Retinal pigment epithelial cell (primary cell): ENCODE data around the gene ITPRID1.

ENCODE experiments used
- DNase-seq: peaks from one replicate; pipeline ENCODE4 v3.0.0-alpha.2; 2010; ENCODE audit warnings: low read depth
- H3K4me3 ChIP-seq: 2 replicates; pipeline ENCODE4 v1.5.1; 2011; ENCODE audit warnings: mild to moderate bottlenecking, low read length, control low read depth, moderate library complexity
- CTCF ChIP-seq: conservative IDR thresholded peaks from 2 replicates; pipeline ENCODE4 v1.5.1; 2011; ENCODE audit warnings: low read depth, low read length, control low read depth, inconsistent platforms

ITPRID1 gene

GRCh38 chr7:31648288-31648687 lies 134.4 kb downstream of the ITPRID1 start:
- H3K4me3 ChIP-seq: no peak overlapping the region
- DNase-seq: no peak
- peak; percentile 46 for TF ChIP-seq CTCF

- no peak for DNase-seq
- no peak for TF ChIP-seq CTCF
- no peak overlapping the region for H3K4me3 ChIP-seq
Observed at GRCh38 chr7:31648880-31649279, 135.0 kb downstream of the ITPRID1 start.

- TF ChIP-seq CTCF: no peak
- no peak overlapping the region for H3K4me3 ChIP-seq
- DNase-seq: no peak
Observed at GRCh38 chr7:31651234-31652062, 137.6 kb downstream of the ITPRID1 start.

- DNase-seq: no peak
- no peak for TF ChIP-seq CTCF
- H3K4me3 ChIP-seq: no peak overlapping the region
Observed at GRCh38 chr7:31652063-31652326, 138.1 kb downstream of the ITPRID1 start.

GRCh38 chr7:31663072-31663471 lies 149.2 kb downstream of the ITPRID1 start:
- TF ChIP-seq CTCF: no peak
- H3K4me3 ChIP-seq: no peak overlapping the region
- no peak for DNase-seq

- TF ChIP-seq CTCF: no peak
- no peak for DNase-seq
- H3K4me3 ChIP-seq: no peak overlapping the region
Observed at GRCh38 chr7:31664890-31665289, 151.0 kb downstream of the ITPRID1 start.

GRCh38 chr7:31665546-31665945 lies 151.7 kb downstream of the ITPRID1 start:
- TF ChIP-seq CTCF: no peak
- H3K4me3 ChIP-seq: no peak overlapping the region
- DNase-seq: no peak
